HG03457 (cell line): ENCODE results near the gene OR6B1.
"Not testable (repeated sequence)": the region's sequence is repeated elsewhere in the genome, so short reads cannot be mapped to it uniquely, and the experiment has no call there.

Source experiments
- ATAC-seq: cut with Tn5 transposase; IDR thresholded peaks from one replicate; pipeline ENCODE4 v1.9.1; 2021; ENCODE audit warnings: moderate number of reproducible peaks; ENCODE audit not compliant: unreplicated experiment

OR6B1 gene

GRCh38 chr7:144037414-144038035 is 37.4 kb downstream of the OR6B1 start:
- no peak for ATAC-seq

GRCh38 chr7:144038887-144039286 is 38.8 kb downstream of the OR6B1 start:
- no peak for ATAC-seq

GRCh38 chr7:144048648-144049047 is 48.5 kb downstream of the OR6B1 start, which contains the start of gene OR2A5:
Gene OR2A5, plus strand, starts transcription at chr7:144048948. Its CDS starts 1,454 bp downstream, at chr7:144050402.
- ATAC-seq: no peak

GRCh38 chr7:144049491-144049890 is 49.4 kb downstream of the OR6B1 start:
- no peak for ATAC-seq

GRCh38 chr7:144050093-144050492 is 50.0 kb downstream of the OR6B1 start:
- ATAC-seq: no peak

- not testable (repeated sequence) for ATAC-seq
Measured at GRCh38 chr7:144050884-144051283, 50.8 kb downstream of the OR6B1 start.

- ATAC-seq: no peak
Measured at GRCh38 chr7:144057954-144058353, 57.8 kb downstream of the OR6B1 start.
